Measurements from ENCODE around the gene KLF7.

Gene KLF7

GRCh38 chr2:207086136-207086535 lies 79.6 kb downstream of the KLF7 start:
- H3K27me3 ChIP-seq (ENCODE audit: control insufficient read depth in 1 of 2, insufficient read depth in 2 of 2, low read length in 2 of 2) = no peaks in the 10 kb centered on the region
- H3K27ac ChIP-seq (ENCODE audit: low read depth, low read length) = no peak overlapping the region
- peaks cover 2 to 7% of the 10 kb centered on the region in 2 donors for H3K36me3 ChIP-seq (ENCODE audit: control insufficient read depth in 1 of 2, insufficient read depth in 2 of 2, low read length in 2 of 2)
- H3K9me3 ChIP-seq (ENCODE audit: control insufficient read depth in 1 of 2, low read length in 2 of 2) = no peaks in the 10 kb centered on the region
- H3K4me1 ChIP-seq (ENCODE audit: control insufficient read depth in 1 of 2, insufficient read depth in 2 of 2, low read length in 2 of 2) = no peaks in the 10 kb centered on the region
- H3K4me3 ChIP-seq (ENCODE audit: low read depth in 1 of 2, low read length in 2 of 2) = no peak overlapping the region
- no peak overlapping the region for H3K9ac ChIP-seq (ENCODE audit: low read depth in 1 of 2, low read length in 2 of 2)

- Histone ChIP-seq H3K27ac (ENCODE audit: low read depth, low read length) (no peak overlapping the region), H3K9ac (ENCODE audit: low read depth in 1 of 2, low read length in 2 of 2) (no peak overlapping the region), H3K4me3 (ENCODE audit: low read depth in 1 of 2, low read length in 2 of 2) (no peak overlapping the region), H3K27me3 (ENCODE audit: control insufficient read depth in 1 of 2, insufficient read depth in 2 of 2, low read length in 2 of 2) (no peaks in the 10 kb centered on the region), H3K4me1 (ENCODE audit: control insufficient read depth in 1 of 2, insufficient read depth in 2 of 2, low read length in 2 of 2) (no peaks in the 10 kb centered on the region), H3K36me3 (ENCODE audit: control insufficient read depth in 1 of 2, insufficient read depth in 2 of 2, low read length in 2 of 2) (peaks cover 7 to 12% of the 10 kb centered on the region in 2 donors), H3K9me3 (ENCODE audit: control insufficient read depth in 1 of 2, low read length in 2 of 2) (no peaks in the 10 kb centered on the region)
Observed at GRCh38 chr2:207085110-207085509, 80.6 kb downstream of the KLF7 start.

- Histone ChIP-seq H3K4me3 (ENCODE audit: low read depth in 1 of 2, low read length in 2 of 2) (no peak overlapping the region), H3K27me3 (ENCODE audit: control insufficient read depth in 1 of 2, insufficient read depth in 2 of 2, low read length in 2 of 2) (no peaks in the 10 kb centered on the region), H3K9ac (ENCODE audit: low read depth in 1 of 2, low read length in 2 of 2) (no peak overlapping the region), H3K9me3 (ENCODE audit: control insufficient read depth in 1 of 2, low read length in 2 of 2) (no peaks in the 10 kb centered on the region), H3K27ac (ENCODE audit: low read depth, low read length) (no peak overlapping the region), H3K4me1 (ENCODE audit: control insufficient read depth in 1 of 2, insufficient read depth in 2 of 2, low read length in 2 of 2) (no peaks in the 10 kb centered on the region), H3K36me3 (ENCODE audit: control insufficient read depth in 1 of 2, insufficient read depth in 2 of 2, low read length in 2 of 2) (peaks cover 7 to 21% of the 10 kb centered on the region in 2 donors)
Observed at GRCh38 chr2:207083361-207084110, 82.2 kb downstream of the KLF7 start.

GRCh38 chr2:207082619-207083018 lies 83.1 kb downstream of the KLF7 start:
- no peaks in the 10 kb centered on the region for H3K9me3 ChIP-seq (ENCODE audit: control insufficient read depth in 1 of 2, low read length in 2 of 2)
- H3K27ac ChIP-seq (ENCODE audit: low read depth, low read length) = no peak overlapping the region
- no peaks in the 10 kb centered on the region for H3K27me3 ChIP-seq (ENCODE audit: control insufficient read depth in 1 of 2, insufficient read depth in 2 of 2, low read length in 2 of 2)
- peaks cover 4 to 21% of the 10 kb centered on the region in 2 donors for H3K36me3 ChIP-seq (ENCODE audit: control insufficient read depth in 1 of 2, insufficient read depth in 2 of 2, low read length in 2 of 2)
- no peaks in the 10 kb centered on the region for H3K4me1 ChIP-seq (ENCODE audit: control insufficient read depth in 1 of 2, insufficient read depth in 2 of 2, low read length in 2 of 2)
- H3K4me3 ChIP-seq (ENCODE audit: low read depth in 1 of 2, low read length in 2 of 2) = no peak overlapping the region
- H3K9ac ChIP-seq (ENCODE audit: low read depth in 1 of 2, low read length in 2 of 2) = no peak overlapping the region

- H3K4me3 ChIP-seq (ENCODE audit: low read depth in 1 of 2, low read length in 2 of 2) = no peak overlapping the region
- no peaks in the 10 kb centered on the region for H3K4me1 ChIP-seq (ENCODE audit: control insufficient read depth in 1 of 2, insufficient read depth in 2 of 2, low read length in 2 of 2)
- no peaks in the 10 kb centered on the region for H3K27me3 ChIP-seq (ENCODE audit: control insufficient read depth in 1 of 2, insufficient read depth in 2 of 2, low read length in 2 of 2)
- no peak overlapping the region for H3K27ac ChIP-seq (ENCODE audit: low read depth, low read length)
- H3K36me3 ChIP-seq (ENCODE audit: control insufficient read depth in 1 of 2, insufficient read depth in 2 of 2, low read length in 2 of 2) = peaks cover 0 to 21% of the 10 kb centered on the region in 2 donors
- no peak overlapping the region for H3K9ac ChIP-seq (ENCODE audit: low read depth in 1 of 2, low read length in 2 of 2)
- no peaks in the 10 kb centered on the region for H3K9me3 ChIP-seq (ENCODE audit: control insufficient read depth in 1 of 2, low read length in 2 of 2)
Observed at GRCh38 chr2:207078186-207078798, 87.5 kb downstream of the KLF7 start.

- H3K27me3 ChIP-seq (ENCODE audit: control insufficient read depth in 1 of 2, insufficient read depth in 2 of 2, low read length in 2 of 2) = no peaks in the 10 kb centered on the region
- H3K4me1 ChIP-seq (ENCODE audit: control insufficient read depth in 1 of 2, insufficient read depth in 2 of 2, low read length in 2 of 2) = no peaks in the 10 kb centered on the region
- no peak overlapping the region for H3K27ac ChIP-seq (ENCODE audit: low read depth, low read length)
- no peaks in the 10 kb centered on the region for H3K9me3 ChIP-seq (ENCODE audit: control insufficient read depth in 1 of 2, low read length in 2 of 2)
- no peak overlapping the region for H3K4me3 ChIP-seq (ENCODE audit: low read depth in 1 of 2, low read length in 2 of 2)
- H3K9ac ChIP-seq (ENCODE audit: low read depth in 1 of 2, low read length in 2 of 2) = no peak overlapping the region
- peaks cover 0 to 21% of the 10 kb centered on the region in 2 donors for H3K36me3 ChIP-seq (ENCODE audit: control insufficient read depth in 1 of 2, insufficient read depth in 2 of 2, low read length in 2 of 2)
Observed at GRCh38 chr2:207077266-207077665, 88.5 kb downstream of the KLF7 start.

GRCh38 chr2:207075456-207075855 lies 90.3 kb downstream of the KLF7 start:
- H3K4me1 ChIP-seq (ENCODE audit: control insufficient read depth in 1 of 2, insufficient read depth in 2 of 2, low read length in 2 of 2) = no peaks in the 10 kb centered on the region
- no peaks in the 10 kb centered on the region for H3K9me3 ChIP-seq (ENCODE audit: control insufficient read depth in 1 of 2, low read length in 2 of 2)
- no peak overlapping the region for H3K9ac ChIP-seq (ENCODE audit: low read depth in 1 of 2, low read length in 2 of 2)
- H3K36me3 ChIP-seq (ENCODE audit: control insufficient read depth in 1 of 2, insufficient read depth in 2 of 2, low read length in 2 of 2) = peaks cover 0 to 12% of the 10 kb centered on the region in 2 donors
- no peak overlapping the region for H3K4me3 ChIP-seq (ENCODE audit: low read depth in 1 of 2, low read length in 2 of 2)
- no peak overlapping the region for H3K27ac ChIP-seq (ENCODE audit: low read depth, low read length)
- peaks cover 0 to 3% of the 10 kb centered on the region in 2 donors for H3K27me3 ChIP-seq (ENCODE audit: control insufficient read depth in 1 of 2, insufficient read depth in 2 of 2, low read length in 2 of 2)

- Histone ChIP-seq H3K9me3 (ENCODE audit: control insufficient read depth in 1 of 2, low read length in 2 of 2) (no peaks in the 10 kb centered on the region), H3K27me3 (ENCODE audit: control insufficient read depth in 1 of 2, insufficient read depth in 2 of 2, low read length in 2 of 2) (peaks cover 0 to 3% of the 10 kb centered on the region in 2 donors), H3K27ac (ENCODE audit: low read depth, low read length) (no peak overlapping the region), H3K36me3 (ENCODE audit: control insufficient read depth in 1 of 2, insufficient read depth in 2 of 2, low read length in 2 of 2) (no peaks in the 10 kb centered on the region), H3K4me3 (ENCODE audit: low read depth in 1 of 2, low read length in 2 of 2) (no peak overlapping the region), H3K4me1 (ENCODE audit: control insufficient read depth in 1 of 2, insufficient read depth in 2 of 2, low read length in 2 of 2) (no peaks in the 10 kb centered on the region), H3K9ac (ENCODE audit: low read depth in 1 of 2, low read length in 2 of 2) (no peak overlapping the region)
Observed at GRCh38 chr2:207073801-207074678, 91.7 kb downstream of the KLF7 start.

GRCh38 chr2:207073412-207073800 lies 92.3 kb downstream of the KLF7 start:
- Histone ChIP-seq H3K4me3 (ENCODE audit: low read depth in 1 of 2, low read length in 2 of 2) (no peak overlapping the region), H3K9me3 (ENCODE audit: control insufficient read depth in 1 of 2, low read length in 2 of 2) (no peaks in the 10 kb centered on the region), H3K27ac (ENCODE audit: low read depth, low read length) (no peak overlapping the region), H3K36me3 (ENCODE audit: control insufficient read depth in 1 of 2, insufficient read depth in 2 of 2, low read length in 2 of 2) (no peaks in the 10 kb centered on the region), H3K9ac (ENCODE audit: low read depth in 1 of 2, low read length in 2 of 2) (no peak overlapping the region), H3K27me3 (ENCODE audit: control insufficient read depth in 1 of 2, insufficient read depth in 2 of 2, low read length in 2 of 2) (peaks cover 0 to 3% of the 10 kb centered on the region in 2 donors), H3K4me1 (ENCODE audit: control insufficient read depth in 1 of 2, insufficient read depth in 2 of 2, low read length in 2 of 2) (no peaks in the 10 kb centered on the region)

- no peak overlapping the region for H3K9ac ChIP-seq (ENCODE audit: low read depth in 1 of 2, low read length in 2 of 2)
- no peaks in the 10 kb centered on the region for H3K9me3 ChIP-seq (ENCODE audit: control insufficient read depth in 1 of 2, low read length in 2 of 2)
- H3K36me3 ChIP-seq (ENCODE audit: control insufficient read depth in 1 of 2, insufficient read depth in 2 of 2, low read length in 2 of 2) = no peaks in the 10 kb centered on the region
- H3K4me3 ChIP-seq (ENCODE audit: low read depth in 1 of 2, low read length in 2 of 2) = no peak overlapping the region
- peaks cover 0 to 3% of the 10 kb centered on the region in 2 donors for H3K27me3 ChIP-seq (ENCODE audit: control insufficient read depth in 1 of 2, insufficient read depth in 2 of 2, low read length in 2 of 2)
- no peaks in the 10 kb centered on the region for H3K4me1 ChIP-seq (ENCODE audit: control insufficient read depth in 1 of 2, insufficient read depth in 2 of 2, low read length in 2 of 2)
- no peak overlapping the region for H3K27ac ChIP-seq (ENCODE audit: low read depth, low read length)
Observed at GRCh38 chr2:207072571-207072970, 93.2 kb downstream of the KLF7 start.
